WERI-Rb-1 (cell line): Measurements from ENCODE around the gene GARNL3.

Experiments
- DNase-seq: peaks from one replicate; pipeline ENCODE4 v3.0.0-alpha.2; 2020
- H3K27ac ChIP-seq: fragments of 250-450 bp; sonication (Bioruptor Pico); 2 replicates; pipeline ENCODE4 v1.5.1; 2020; ENCODE audit warnings: mild to moderate bottlenecking, moderate library complexity
- H3K27me3 ChIP-seq: fragments of 250-450 bp; sonication (Bioruptor Pico); 2 replicates; pipeline ENCODE4 v1.5.1; 2021; ENCODE audit warnings: mild to moderate bottlenecking, low read depth, moderate library complexity; ENCODE audit not compliant: insufficient read depth, severe bottlenecking
- H3K36me3 ChIP-seq: fragments of 250-450 bp; sonication (Bioruptor Pico); 2 replicates; pipeline ENCODE4 v1.5.1; 2020; ENCODE audit warnings: mild to moderate bottlenecking, moderate library complexity
- H3K4me3 ChIP-seq: 2 replicates; pipeline ENCODE4 v1.5.1; 2011; ENCODE audit warnings: low read depth, mild to moderate bottlenecking, control low read depth, low read length
- H3K9me3 ChIP-seq: fragments of 250-450 bp; sonication (Bioruptor Pico); 2 replicates; pipeline ENCODE4 v1.5.1; 2021; ENCODE audit warnings: mild to moderate bottlenecking, moderate library complexity; ENCODE audit not compliant: severe bottlenecking
- TF ChIP-seq, protein P1 (sequence below): IDR thresholded peaks from 2 replicates; pipeline ENCODE4 v1.5.1; 2011; ENCODE audit warnings: low read depth, mild to moderate bottlenecking, control low read depth, inconsistent platforms, low read length

GARNL3 gene

DNA sequence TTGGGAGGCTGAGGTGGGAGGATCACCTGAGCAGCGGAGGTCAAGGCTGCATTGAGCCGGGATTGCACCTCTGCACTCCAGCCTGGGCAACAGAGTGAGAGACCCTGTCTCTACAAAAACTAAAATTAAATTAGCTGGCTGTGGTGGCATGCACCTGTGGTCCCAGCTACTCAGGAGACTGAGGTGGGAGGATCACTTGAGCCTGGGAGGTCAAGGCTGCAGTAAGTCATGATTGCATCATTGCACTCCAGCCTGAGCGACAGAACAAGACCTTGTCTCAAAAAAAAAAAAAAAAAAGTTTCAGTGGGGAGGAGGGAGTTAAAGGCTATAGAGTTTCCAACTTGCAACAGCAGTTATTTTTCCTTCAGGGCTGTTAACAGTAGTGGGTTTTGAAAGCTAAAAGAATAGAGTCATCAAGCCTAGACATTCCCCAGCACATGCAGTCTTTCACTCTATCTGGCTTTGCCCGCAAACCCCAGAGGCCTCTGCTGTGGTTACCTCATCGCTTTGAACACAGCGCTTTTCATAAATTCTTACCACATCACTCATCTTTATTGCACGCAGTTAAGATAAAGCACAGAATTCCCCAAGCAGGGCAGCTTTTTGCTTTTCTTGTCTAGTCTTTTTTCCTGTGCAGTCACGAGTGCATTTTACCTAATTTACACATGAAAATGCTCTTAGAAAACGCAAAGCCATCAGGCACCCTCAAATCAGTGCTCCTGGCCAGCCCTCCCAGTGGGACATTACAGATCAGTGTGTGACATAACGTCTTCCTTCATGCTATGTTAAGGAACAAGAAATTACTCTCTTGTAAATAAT is 123.7 kb downstream of the GARNL3 start:
- peaks cover 18% of the 10 kb centered on the region for H3K36me3 ChIP-seq
- TF ChIP-seq, protein P1, sequence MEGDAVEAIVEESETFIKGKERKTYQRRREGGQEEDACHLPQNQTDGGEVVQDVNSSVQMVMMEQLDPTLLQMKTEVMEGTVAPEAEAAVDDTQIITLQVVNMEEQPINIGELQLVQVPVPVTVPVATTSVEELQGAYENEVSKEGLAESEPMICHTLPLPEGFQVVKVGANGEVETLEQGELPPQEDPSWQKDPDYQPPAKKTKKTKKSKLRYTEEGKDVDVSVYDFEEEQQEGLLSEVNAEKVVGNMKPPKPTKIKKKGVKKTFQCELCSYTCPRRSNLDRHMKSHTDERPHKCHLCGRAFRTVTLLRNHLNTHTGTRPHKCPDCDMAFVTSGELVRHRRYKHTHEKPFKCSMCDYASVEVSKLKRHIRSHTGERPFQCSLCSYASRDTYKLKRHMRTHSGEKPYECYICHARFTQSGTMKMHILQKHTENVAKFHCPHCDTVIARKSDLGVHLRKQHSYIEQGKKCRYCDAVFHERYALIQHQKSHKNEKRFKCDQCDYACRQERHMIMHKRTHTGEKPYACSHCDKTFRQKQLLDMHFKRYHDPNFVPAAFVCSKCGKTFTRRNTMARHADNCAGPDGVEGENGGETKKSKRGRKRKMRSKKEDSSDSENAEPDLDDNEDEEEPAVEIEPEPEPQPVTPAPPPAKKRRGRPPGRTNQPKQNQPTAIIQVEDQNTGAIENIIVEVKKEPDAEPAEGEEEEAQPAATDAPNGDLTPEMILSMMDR: no peak
- DNase-seq: no peak
- H3K27me3 ChIP-seq: no peaks in the 10 kb centered on the region
- H3K9me3 ChIP-seq: no peaks in the 10 kb centered on the region
- H3K4me3 ChIP-seq: no peak overlapping the region
- H3K27ac ChIP-seq: no peak overlapping the region

DNA sequence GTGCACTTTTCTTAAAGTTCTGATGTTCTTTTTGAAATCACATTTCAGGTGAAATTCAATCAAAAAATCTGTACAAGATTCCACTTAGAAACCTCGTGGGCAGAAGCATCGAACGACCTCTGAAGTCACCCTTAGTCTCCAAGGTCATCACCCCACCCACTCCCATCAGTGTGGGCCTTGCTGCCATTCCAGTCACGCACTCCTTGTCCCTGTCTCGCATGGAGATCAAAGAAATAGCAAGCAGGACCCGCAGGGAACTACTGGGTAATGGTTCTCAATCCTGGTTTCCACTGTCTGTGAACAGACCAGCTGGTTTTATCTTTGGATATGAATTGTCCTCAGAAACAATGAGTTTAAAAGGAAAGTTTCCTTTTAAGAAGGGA is 124.3 kb downstream of the GARNL3 start:
- H3K36me3 ChIP-seq: peaks cover 19% of the 10 kb centered on the region
- H3K4me3 ChIP-seq: no peak overlapping the region
- no peaks in the 10 kb centered on the region for H3K9me3 ChIP-seq
- no peaks in the 10 kb centered on the region for H3K27me3 ChIP-seq
- H3K27ac ChIP-seq: no peak overlapping the region
- TF ChIP-seq, protein P1: no peak
- DNase-seq: no peak

DNA sequence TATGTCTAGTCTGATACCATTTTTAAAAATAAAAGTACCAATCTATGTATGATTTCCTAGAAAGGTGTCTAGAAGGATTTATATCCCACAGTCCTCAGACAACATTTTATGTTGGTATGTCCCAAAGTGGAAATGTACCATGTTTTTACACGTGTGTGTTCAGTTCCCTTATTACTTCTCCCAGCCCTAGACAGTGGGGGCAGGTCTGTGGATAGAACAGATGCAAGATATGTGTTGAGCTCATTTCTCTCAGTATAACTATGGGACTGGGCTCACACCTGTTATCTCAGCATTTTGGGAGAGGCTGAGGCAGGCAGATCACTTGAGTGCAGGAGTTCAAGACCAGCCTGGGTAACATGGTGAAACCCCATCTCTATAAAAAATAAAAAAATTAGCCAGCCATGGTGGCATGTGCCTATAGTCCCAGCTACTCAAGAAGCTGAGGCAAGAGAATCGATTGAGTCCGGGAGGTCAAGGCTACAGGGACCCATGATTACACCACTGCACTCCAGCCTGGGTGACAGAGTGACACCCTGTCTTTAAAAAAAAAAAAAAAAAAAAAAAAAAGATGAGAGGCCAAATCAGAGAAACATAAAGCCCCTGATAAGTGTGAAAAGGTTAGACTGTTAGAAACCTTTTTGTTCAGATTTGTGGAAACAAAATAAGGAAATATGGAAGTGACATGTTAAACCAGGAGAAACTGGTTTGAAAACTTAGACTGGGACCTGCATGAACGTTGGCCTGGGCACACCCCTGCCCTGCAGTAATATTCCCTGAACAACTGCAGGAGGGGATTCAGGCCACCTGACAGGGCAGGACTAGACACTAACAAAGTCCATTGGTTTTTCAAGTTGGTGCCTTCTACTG is 125.0 kb downstream of the GARNL3 start:
- Histone ChIP-seq H3K27me3 (no peaks in the 10 kb centered on the region), H3K36me3 (peaks cover 19% of the 10 kb centered on the region), H3K9me3 (no peaks in the 10 kb centered on the region), H3K4me3 (no peak overlapping the region), H3K27ac (no peak overlapping the region)
- DNase-seq: no peak
- TF ChIP-seq, protein P1: no peak

DNA sequence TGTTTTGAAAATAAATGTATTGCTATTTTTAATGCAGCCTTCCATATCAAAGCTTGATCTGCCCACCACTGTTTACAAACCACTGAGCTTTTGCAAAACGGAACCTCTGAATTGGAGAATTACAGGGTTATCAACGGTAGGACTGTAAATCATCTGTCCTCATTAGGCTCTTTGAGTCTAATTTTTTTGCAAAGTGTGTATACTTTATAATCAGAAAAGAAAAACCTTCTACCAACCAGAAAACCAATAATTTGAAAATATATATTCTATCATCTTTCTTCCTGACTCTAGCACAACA is 125.6 kb downstream of the GARNL3 start:
- Histone ChIP-seq H3K9me3 (no peaks in the 10 kb centered on the region), H3K27ac (no peak overlapping the region), H3K27me3 (no peaks in the 10 kb centered on the region), H3K36me3 (peaks cover 20% of the 10 kb centered on the region), H3K4me3 (no peak overlapping the region)
- TF ChIP-seq, protein P1: no peak
- no peak for DNase-seq

- no peak overlapping the region for H3K27ac ChIP-seq
- TF ChIP-seq, protein P1: no peak
These were observed 126.0 kb downstream of the GARNL3 start for GRCh38 chr9:127390563-127390962.

More at GRCh38 chr9:127390563-127390962, 126.0 kb downstream of the GARNL3 start:
- no peak for DNase-seq
- H3K36me3 ChIP-seq: peaks cover 23% of the 10 kb centered on the region
- H3K9me3 ChIP-seq: no peaks in the 10 kb centered on the region
- H3K4me3 ChIP-seq: no peak overlapping the region
- H3K27me3 ChIP-seq: no peaks in the 10 kb centered on the region
